ENCODE results near the gene GPATCH2.
A peak's percentile ranks its signal among the peaks of the same experiment; 100 is the strongest.

GPATCH2 gene

DNA sequence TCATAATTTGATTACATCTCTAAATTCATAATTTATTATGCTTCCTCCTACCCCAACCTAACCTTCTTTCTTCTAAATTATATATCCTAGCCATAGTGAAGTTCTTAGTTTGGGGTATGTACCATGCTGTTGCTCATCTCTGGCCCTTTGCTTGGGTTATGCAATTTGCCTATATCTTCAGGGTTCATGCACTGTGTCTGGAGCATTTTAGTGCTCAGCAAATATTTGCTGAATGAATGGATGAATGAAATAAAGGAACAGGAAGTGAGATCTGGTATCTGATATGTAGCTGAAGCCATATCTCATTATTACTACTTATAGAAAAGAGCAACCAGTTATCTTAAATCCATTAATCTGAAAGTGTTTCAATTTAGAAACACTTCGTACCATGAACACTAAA lies 137.6 kb downstream of the GPATCH2 start:
- H3K27ac ChIP-seq (replicated peaks) = no peak overlapping the region
- no peaks in the 10 kb centered on the region for H3K27me3 ChIP-seq (ENCODE audit: insufficient read depth, poor library complexity, severe bottlenecking)
- no peak for DNase-seq (ENCODE audit: low read depth in 1 of 2, low spot score in 1 of 2)
- H3K4me3 ChIP-seq (replicated peaks; ENCODE audit: insufficient read depth, low read length) = no peak overlapping the region
- TF ChIP-seq SPI1 (IDR thresholded peaks at IDR 0.05; ENCODE audit: borderline replicate concordance, low read depth) (no peak), POLR2AphosphoS5 (IDR thresholded peaks at IDR 0.05; ENCODE audit: low read depth) (no peak), GABPA (IDR thresholded peaks at IDR 0.05; ENCODE audit: low read depth) (no peak), CTCF (IDR thresholded peaks at IDR 0.05; ENCODE audit: insufficient read depth, low read length) (no peak)
- TF ChIP-seq, protein P1, sequence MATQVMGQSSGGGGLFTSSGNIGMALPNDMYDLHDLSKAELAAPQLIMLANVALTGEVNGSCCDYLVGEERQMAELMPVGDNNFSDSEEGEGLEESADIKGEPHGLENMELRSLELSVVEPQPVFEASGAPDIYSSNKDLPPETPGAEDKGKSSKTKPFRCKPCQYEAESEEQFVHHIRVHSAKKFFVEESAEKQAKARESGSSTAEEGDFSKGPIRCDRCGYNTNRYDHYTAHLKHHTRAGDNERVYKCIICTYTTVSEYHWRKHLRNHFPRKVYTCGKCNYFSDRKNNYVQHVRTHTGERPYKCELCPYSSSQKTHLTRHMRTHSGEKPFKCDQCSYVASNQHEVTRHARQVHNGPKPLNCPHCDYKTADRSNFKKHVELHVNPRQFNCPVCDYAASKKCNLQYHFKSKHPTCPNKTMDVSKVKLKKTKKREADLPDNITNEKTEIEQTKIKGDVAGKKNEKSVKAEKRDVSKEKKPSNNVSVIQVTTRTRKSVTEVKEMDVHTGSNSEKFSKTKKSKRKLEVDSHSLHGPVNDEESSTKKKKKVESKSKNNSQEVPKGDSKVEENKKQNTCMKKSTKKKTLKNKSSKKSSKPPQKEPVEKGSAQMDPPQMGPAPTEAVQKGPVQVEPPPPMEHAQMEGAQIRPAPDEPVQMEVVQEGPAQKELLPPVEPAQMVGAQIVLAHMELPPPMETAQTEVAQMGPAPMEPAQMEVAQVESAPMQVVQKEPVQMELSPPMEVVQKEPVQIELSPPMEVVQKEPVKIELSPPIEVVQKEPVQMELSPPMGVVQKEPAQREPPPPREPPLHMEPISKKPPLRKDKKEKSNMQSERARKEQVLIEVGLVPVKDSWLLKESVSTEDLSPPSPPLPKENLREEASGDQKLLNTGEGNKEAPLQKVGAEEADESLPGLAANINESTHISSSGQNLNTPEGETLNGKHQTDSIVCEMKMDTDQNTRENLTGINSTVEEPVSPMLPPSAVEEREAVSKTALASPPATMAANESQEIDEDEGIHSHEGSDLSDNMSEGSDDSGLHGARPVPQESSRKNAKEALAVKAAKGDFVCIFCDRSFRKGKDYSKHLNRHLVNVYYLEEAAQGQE (IDR thresholded peaks at IDR 0.05; ENCODE audit: insufficient replicate concordance, low read depth) = no peak

GRCh38 chr1:217484871-217485270 lies 146.0 kb downstream of the GPATCH2 start:
- no peak overlapping the region for H3K4me3 ChIP-seq (replicated peaks; ENCODE audit: insufficient read depth, low read length)
- DNase-seq (ENCODE audit: low read depth in 1 of 2, low spot score in 1 of 2) = peak in 1 of 2 experiments; percentile 27
- no peak overlapping the region for H3K27ac ChIP-seq (replicated peaks)

DNA sequence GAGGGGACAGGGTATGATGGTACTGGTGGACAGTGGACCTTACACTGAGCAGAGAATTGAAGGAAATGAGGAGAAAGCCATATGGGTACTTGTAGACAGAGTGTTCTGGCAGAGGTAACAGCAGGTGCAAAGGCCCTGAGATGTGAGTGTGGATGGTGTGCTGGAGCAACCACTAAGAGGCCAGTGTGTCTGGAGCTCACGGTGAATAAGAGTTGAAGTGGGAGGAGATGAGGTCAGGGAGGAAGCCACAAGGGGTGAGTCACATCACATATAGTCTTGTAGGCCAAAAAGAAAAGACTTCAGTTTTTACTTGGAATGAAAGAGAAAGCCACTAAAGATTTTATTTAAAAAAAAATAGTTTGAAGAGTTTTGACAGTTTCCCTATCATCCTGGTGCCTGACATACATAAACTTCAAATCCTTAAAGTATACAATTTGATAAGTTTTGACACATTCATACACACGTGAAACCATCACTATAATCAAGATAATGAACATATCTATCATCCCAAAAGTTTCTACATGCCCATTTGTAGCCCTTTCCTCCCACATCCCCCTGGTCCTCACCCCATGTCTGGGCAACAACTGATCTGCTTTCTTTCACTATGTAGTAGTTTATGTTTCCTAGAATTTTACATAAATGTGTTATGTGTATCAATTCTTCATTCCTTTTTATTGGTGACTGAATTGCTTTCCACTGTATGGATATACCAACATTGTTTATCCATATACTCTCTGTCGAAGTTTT lies 148.4 kb downstream of the GPATCH2 start:
- TF ChIP-seq POLR2AphosphoS5 (IDR thresholded peaks at IDR 0.05; ENCODE audit: low read depth) = no peak
- TF ChIP-seq GABPA (IDR thresholded peaks at IDR 0.05; ENCODE audit: low read depth) = no peak
- TF ChIP-seq SPI1 (IDR thresholded peaks at IDR 0.05; ENCODE audit: borderline replicate concordance, low read depth) = no peak
- no peaks in the 10 kb centered on the region for H3K27me3 ChIP-seq (ENCODE audit: insufficient read depth, poor library complexity, severe bottlenecking)
- H3K4me3 ChIP-seq (replicated peaks; ENCODE audit: insufficient read depth, low read length) = no peak overlapping the region
- peak; percentile 7 to 19 for DNase-seq (ENCODE audit: low read depth in 1 of 2, low spot score in 1 of 2)
- H3K27ac ChIP-seq (replicated peaks) = no peak overlapping the region

More at GRCh38 chr1:217484871-217485270, 146.0 kb downstream of the GPATCH2 start:
- no peak for TF ChIP-seq CTCF (IDR thresholded peaks at IDR 0.05; ENCODE audit: insufficient read depth, low read length)
- TF ChIP-seq SPI1 (IDR thresholded peaks at IDR 0.05; ENCODE audit: borderline replicate concordance, low read depth) = peak; percentile 39; the same call in 1 of the 2 replicates
- H3K27me3 ChIP-seq (ENCODE audit: insufficient read depth, poor library complexity, severe bottlenecking) = no peaks in the 10 kb centered on the region

GRCh38 chr1:217478450-217478849 lies 152.4 kb downstream of the GPATCH2 start:
- DNase-seq (ENCODE audit: low read depth in 1 of 2, low spot score in 1 of 2) = no peak
- Histone ChIP-seq H3K27me3 (ENCODE audit: insufficient read depth, poor library complexity, severe bottlenecking) (no peaks in the 10 kb centered on the region), H3K4me3 (replicated peaks; ENCODE audit: insufficient read depth, low read length) (no peak overlapping the region), H3K27ac (replicated peaks) (no peak overlapping the region)
- TF ChIP-seq GABPA (IDR thresholded peaks at IDR 0.05; ENCODE audit: low read depth) (no peak), POLR2AphosphoS5 (IDR thresholded peaks at IDR 0.05; ENCODE audit: low read depth) (no peak), SPI1 (IDR thresholded peaks at IDR 0.05; ENCODE audit: borderline replicate concordance, low read depth) (no peak), CTCF (IDR thresholded peaks at IDR 0.05; ENCODE audit: insufficient read depth, low read length) (no peak)
- TF ChIP-seq, protein P1 (IDR thresholded peaks at IDR 0.05; ENCODE audit: insufficient replicate concordance, low read depth) = no peak
